Endodermal cell (in vitro differentiated cells): ENCODE measurements around the gene SPTBN2. TPM values are rescaled to one million over a fixed set of nuclear protein-coding genes. Genes with fewer than 3 reads are reported as not detected.

Experiments used
- DNase-seq: peaks from one replicate; pipeline ENCODE4 v3.0.0-alpha.2; 2017
- H3K27ac ChIP-seq: 2 replicates; pipeline ENCODE4 v1.5.1; 2013; ENCODE audit warnings: mild to moderate bottlenecking, low read depth, low read length, moderate library complexity
- H3K27me3 ChIP-seq: 2 replicates; pipeline ENCODE4 v1.6.1; 2013; ENCODE audit warnings: mild to moderate bottlenecking, low read length, moderate library complexity; ENCODE audit not compliant: insufficient read depth, control insufficient read depth, poor library complexity, severe bottlenecking
- H3K36me3 ChIP-seq: 2 replicates; pipeline ENCODE4 v1.7.0; 2013; ENCODE audit warnings: mild to moderate bottlenecking, low read length, moderate library complexity; ENCODE audit not compliant: control insufficient read depth, insufficient read depth
- H3K4me1 ChIP-seq: one replicate; pipeline ENCODE4 v1.7.0; 2013; ENCODE audit warnings: low read length; ENCODE audit not compliant: control insufficient read depth, insufficient read depth
- H3K4me3 ChIP-seq: 2 replicates; pipeline ENCODE4 v1.5.1; 2013; ENCODE audit warnings: mild to moderate bottlenecking, low read length, moderate library complexity
- H3K9ac ChIP-seq: 2 replicates; pipeline ENCODE4 v1.6.1; 2013; ENCODE audit warnings: mild to moderate bottlenecking, low read length, moderate library complexity; ENCODE audit not compliant: poor library complexity, severe bottlenecking; ENCODE audit errors: extremely low read depth
- H3K9me3 ChIP-seq: 2 replicates; pipeline ENCODE4 v1.6.1; 2013; ENCODE audit warnings: mild to moderate bottlenecking, low read length, moderate library complexity; ENCODE audit not compliant: control insufficient read depth
- H3K27ac Mint-ChIP-seq: 2 replicates; pipeline ENCODE4 v1.8.0; 2020; ENCODE audit warnings: mixed read lengths
- H3K27me3 Mint-ChIP-seq: 2 replicates; pipeline ENCODE4 v1.8.0; 2021; ENCODE audit warnings: mild to moderate bottlenecking, mixed read lengths; ENCODE audit not compliant: insufficient read depth
- H3K36me3 Mint-ChIP-seq: 2 replicates; pipeline ENCODE4 v1.8.0; 2020; ENCODE audit warnings: low read depth, mixed read lengths
- H3K4me1 Mint-ChIP-seq: 2 replicates; pipeline ENCODE4 v1.8.0; 2020; ENCODE audit warnings: mixed read lengths
- H3K4me3 Mint-ChIP-seq: 2 replicates; pipeline ENCODE4 v1.8.0; 2020; ENCODE audit warnings: mild to moderate bottlenecking, moderate library complexity, mixed read lengths
- H3K9me3 Mint-ChIP-seq: 2 replicates; pipeline ENCODE4 v1.8.0; 2020; ENCODE audit warnings: mild to moderate bottlenecking, mixed read lengths
- WGBS, 2 experiments: methylation state at CpG; one replicate each; pipeline versions ENCODE4 v1.1.5 to v1.1.7; 2013; ENCODE audit warnings: missing lambda C conversion rate in 2 of 2, mixed read lengths in 1 of 2; ENCODE audit not compliant: insufficient coverage in 1 of 2, insufficient read length in 1 of 2; 5-methylcytosine and 5-hydroxymethylcytosine counted together
- total RNA-seq, 2 donors: library from RNA; stranded (reverse); fragmentation: NEBNext Ultra II Directional in 1 of 2; extraction: Animal tissue kit (Norgen Biotek cat#: 25700) in 1 of 2; gene quantifications; 2 replicates in 1 of 2; 3 replicates in 1 of 2; pipeline ENCODE4 v1.2.1, GENCODE V29; 2021
- TF ChIP-seq, protein P1 (sequence below): fragments of 200-600 bp; sonication (generic); conservative IDR thresholded peaks from 2 replicates; pipeline ENCODE4 v1.5.0; 2021; ENCODE audit warnings: antibody characterized with exemption, mild to moderate bottlenecking

SPTBN2 gene
- total RNA-seq, 2 donors from 2014 or later = 36.0 to 46.0 TPM

DNA sequence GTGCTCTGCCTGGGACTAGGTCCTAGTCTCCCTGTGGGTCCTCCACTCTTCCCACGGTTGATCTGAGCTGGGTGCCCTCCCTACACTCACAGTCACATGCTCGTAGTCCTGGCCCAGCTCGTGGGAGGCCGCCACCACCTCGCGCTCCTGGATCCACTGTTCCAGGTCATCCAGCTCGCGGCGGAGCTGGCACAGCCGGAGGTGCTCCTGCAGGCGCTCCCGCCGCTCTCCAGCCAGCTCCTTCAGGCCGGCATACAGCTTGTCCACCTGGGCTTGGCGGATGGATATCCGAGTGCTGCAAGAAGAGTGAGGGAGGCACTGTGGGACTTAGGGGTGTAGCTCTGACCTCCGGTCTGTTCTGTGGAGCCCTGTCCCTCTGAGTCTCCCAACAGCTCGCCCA, 36.6 kb downstream of the SPTBN2 start:
- H3K27ac Mint-ChIP-seq = no peak overlapping the region
- 96 to 97% methylated on average over 17 to 18 of the region's 18 CpGs for WGBS, 2 experiments
- peaks cover 48% of the 10 kb centered on the region for H3K36me3 ChIP-seq
- no peak overlapping the region for H3K4me3 Mint-ChIP-seq
- no peak overlapping the region for H3K4me3 ChIP-seq
- TF ChIP-seq, protein P1, sequence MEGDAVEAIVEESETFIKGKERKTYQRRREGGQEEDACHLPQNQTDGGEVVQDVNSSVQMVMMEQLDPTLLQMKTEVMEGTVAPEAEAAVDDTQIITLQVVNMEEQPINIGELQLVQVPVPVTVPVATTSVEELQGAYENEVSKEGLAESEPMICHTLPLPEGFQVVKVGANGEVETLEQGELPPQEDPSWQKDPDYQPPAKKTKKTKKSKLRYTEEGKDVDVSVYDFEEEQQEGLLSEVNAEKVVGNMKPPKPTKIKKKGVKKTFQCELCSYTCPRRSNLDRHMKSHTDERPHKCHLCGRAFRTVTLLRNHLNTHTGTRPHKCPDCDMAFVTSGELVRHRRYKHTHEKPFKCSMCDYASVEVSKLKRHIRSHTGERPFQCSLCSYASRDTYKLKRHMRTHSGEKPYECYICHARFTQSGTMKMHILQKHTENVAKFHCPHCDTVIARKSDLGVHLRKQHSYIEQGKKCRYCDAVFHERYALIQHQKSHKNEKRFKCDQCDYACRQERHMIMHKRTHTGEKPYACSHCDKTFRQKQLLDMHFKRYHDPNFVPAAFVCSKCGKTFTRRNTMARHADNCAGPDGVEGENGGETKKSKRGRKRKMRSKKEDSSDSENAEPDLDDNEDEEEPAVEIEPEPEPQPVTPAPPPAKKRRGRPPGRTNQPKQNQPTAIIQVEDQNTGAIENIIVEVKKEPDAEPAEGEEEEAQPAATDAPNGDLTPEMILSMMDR = no peak
- H3K9me3 ChIP-seq = no peaks in the 10 kb centered on the region
- peaks cover 8% of the 10 kb centered on the region for H3K36me3 Mint-ChIP-seq
- H3K9me3 Mint-ChIP-seq = no peaks in the 10 kb centered on the region
- H3K4me1 Mint-ChIP-seq = no peaks in the 10 kb centered on the region
- H3K4me1 ChIP-seq = no peaks in the 10 kb centered on the region
- DNase-seq = no peak
- no peaks in the 10 kb centered on the region for H3K27me3 Mint-ChIP-seq
- H3K27me3 ChIP-seq = no peaks in the 10 kb centered on the region
- no peak overlapping the region for H3K9ac ChIP-seq
- no peak overlapping the region for H3K27ac ChIP-seq

DNA sequence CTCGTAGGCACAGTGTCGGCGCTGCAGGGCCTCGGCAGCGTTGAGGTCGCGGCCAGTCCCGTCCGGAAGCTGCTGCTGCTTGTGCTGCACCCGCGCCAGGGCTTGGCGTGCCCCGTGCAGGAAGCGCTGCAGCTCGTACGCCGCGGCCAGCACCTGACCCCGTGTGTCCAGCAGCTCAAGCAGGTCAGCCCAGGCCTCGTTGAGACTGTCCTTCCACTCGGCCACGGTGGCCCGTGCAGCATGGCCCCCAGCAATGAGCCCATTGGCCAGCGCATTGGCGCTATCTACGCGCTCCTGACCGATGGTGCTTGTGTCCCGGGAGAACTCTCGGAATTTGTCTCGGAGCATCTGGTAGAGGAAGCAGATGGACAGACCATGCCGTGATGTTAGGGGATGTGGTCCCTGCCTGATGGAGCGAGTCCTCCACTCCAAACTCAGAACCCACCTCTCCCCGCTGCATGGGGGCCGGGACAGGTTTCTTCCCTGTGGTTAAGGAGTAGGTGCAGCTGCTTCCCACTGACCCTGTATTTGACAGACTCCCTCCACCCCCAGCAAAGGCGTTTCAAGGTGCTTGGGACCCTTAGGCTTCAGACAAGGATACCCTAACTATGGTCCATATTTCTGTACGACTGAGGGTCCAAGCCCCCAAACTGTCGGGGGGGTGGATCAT, 37.6 kb downstream of the SPTBN2 start:
- H3K27me3 Mint-ChIP-seq = no peaks in the 10 kb centered on the region
- 95 to 97% methylated on average over 29 to 38 of the region's 38 CpGs for WGBS, 2 experiments
- Histone ChIP-seq H3K9ac (no peak overlapping the region), H3K4me1 (no peaks in the 10 kb centered on the region), H3K27ac (no peak overlapping the region), H3K36me3 (peaks cover 46% of the 10 kb centered on the region), H3K27me3 (no peaks in the 10 kb centered on the region), H3K4me3 (no peak overlapping the region), H3K9me3 (no peaks in the 10 kb centered on the region)
- no peaks in the 10 kb centered on the region for H3K4me1 Mint-ChIP-seq
- TF ChIP-seq, protein P1 = no peak
- H3K9me3 Mint-ChIP-seq = no peaks in the 10 kb centered on the region
- no peak overlapping the region for H3K27ac Mint-ChIP-seq
- H3K36me3 Mint-ChIP-seq = peaks cover 7% of the 10 kb centered on the region
- no peak overlapping the region for H3K4me3 Mint-ChIP-seq
- no peak for DNase-seq

DNA sequence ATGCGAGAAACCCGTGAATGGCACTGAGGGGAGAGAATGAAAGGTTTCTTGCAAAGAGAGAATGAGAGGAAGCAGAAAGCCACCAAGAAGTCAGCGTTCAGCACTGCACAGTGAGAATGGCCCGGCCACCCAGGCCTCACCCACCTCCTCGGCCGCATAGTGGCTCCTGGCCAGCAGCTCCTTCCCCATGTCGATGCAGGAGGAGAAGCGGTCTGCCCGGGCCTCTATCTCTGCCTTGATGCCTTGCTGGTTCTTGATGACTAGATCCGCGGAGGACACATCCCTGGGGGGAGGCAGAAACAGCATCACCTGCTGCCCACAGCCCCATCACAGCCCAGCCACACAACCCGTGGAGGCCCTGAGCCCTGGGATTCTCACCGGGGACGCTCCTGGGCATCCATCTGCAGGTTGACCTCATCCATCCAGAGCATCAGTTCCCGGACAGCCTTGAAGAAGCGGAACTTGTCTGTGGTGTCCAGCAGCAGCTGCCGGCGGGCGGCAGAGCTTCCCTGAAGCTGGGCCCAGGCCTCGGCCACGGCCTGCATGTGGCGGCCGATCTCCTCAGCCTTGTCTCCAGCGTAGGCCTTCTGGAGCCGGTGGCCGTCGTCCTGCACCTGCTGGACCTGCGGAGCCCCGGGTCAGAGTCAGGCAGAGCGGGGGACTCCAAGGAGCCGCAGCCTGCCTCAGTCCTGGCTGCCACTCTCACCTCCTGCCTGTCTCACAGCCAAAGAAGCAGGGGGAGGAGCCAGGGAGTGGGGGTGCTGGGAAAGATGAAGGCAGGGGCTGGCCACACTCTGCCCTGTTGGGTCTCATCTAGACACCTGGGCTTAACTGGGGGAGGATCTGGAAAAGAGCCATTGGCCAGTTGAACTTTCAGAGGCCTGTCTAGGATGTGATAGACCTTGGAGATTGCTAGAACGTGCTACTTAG, 39.1 kb downstream of the SPTBN2 start:
- Histone ChIP-seq H3K4me1 (no peaks in the 10 kb centered on the region), H3K27me3 (no peaks in the 10 kb centered on the region), H3K4me3 (no peak overlapping the region), H3K27ac (no peak overlapping the region), H3K36me3 (peaks cover 42% of the 10 kb centered on the region), H3K9me3 (no peaks in the 10 kb centered on the region), H3K9ac (no peak overlapping the region)
- H3K4me3 Mint-ChIP-seq = no peak overlapping the region
- TF ChIP-seq, protein P1 = no peak
- WGBS, 2 experiments = 94 to 96% methylated on average over 18 to 32 of the region's 32 CpGs
- H3K36me3 Mint-ChIP-seq = peaks cover 6% of the 10 kb centered on the region
- H3K27ac Mint-ChIP-seq = no peak overlapping the region
- no peak for DNase-seq
- H3K4me1 Mint-ChIP-seq = no peaks in the 10 kb centered on the region
- H3K9me3 Mint-ChIP-seq = no peaks in the 10 kb centered on the region
- H3K27me3 Mint-ChIP-seq = no peaks in the 10 kb centered on the region
